AG08396 (cell line): ENCODE data around the gene PDLIM1.

Experiments used
- DNase-seq: peaks from one replicate; pipeline ENCODE4 v3.0.0; 2012; ENCODE audit warnings: low spot score, mixed read lengths

Gene PDLIM1

GRCh38 chr10:95288303-95288702, 2.5 kb downstream of the PDLIM1 start:
- no peak for DNase-seq

- DNase-seq = no peak
These were observed 3.5 kb downstream of the PDLIM1 start for GRCh38 chr10:95287281-95287680.

- DNase-seq = no peak
These were observed 4.1 kb downstream of the PDLIM1 start for GRCh38 chr10:95286707-95287106.

GRCh38 chr10:95285556-95285955, 5.2 kb downstream of the PDLIM1 start:
- DNase-seq = no peak

GRCh38 chr10:95284807-95285206, 6.0 kb downstream of the PDLIM1 start:
- no peak for DNase-seq

- DNase-seq = no peak
These were observed 8.7 kb downstream of the PDLIM1 start for GRCh38 chr10:95282107-95282506.

- DNase-seq = no peak
These were observed 9.6 kb downstream of the PDLIM1 start for GRCh38 chr10:95281206-95281605.

GRCh38 chr10:95280637-95281036, 10.2 kb downstream of the PDLIM1 start:
- no peak for DNase-seq

- peak; percentile 67 for DNase-seq
These were observed 11.6 kb downstream of the PDLIM1 start for GRCh38 chr10:95279042-95279820.

GRCh38 chr10:95278061-95278988, 12.5 kb downstream of the PDLIM1 start:
- no peak for DNase-seq

GRCh38 chr10:95277614-95278013, 13.2 kb downstream of the PDLIM1 start:
- no peak for DNase-seq

- DNase-seq = no peak
These were observed 13.6 kb downstream of the PDLIM1 start for GRCh38 chr10:95277201-95277570.

GRCh38 chr10:95276367-95277200, 14.2 kb downstream of the PDLIM1 start:
- DNase-seq = no peak

- DNase-seq = no peak
These were observed 15.0 kb downstream of the PDLIM1 start for GRCh38 chr10:95275726-95276366.

- peak; percentile 75 for DNase-seq
These were observed 17.1 kb downstream of the PDLIM1 start for GRCh38 chr10:95273393-95274312.

- DNase-seq = no peak
These were observed 22.4 kb downstream of the PDLIM1 start for GRCh38 chr10:95268438-95268837.

GRCh38 chr10:95267251-95267650, 23.6 kb downstream of the PDLIM1 start:
- no peak for DNase-seq

- DNase-seq = peak; percentile 69
These were observed 24.1 kb downstream of the PDLIM1 start for GRCh38 chr10:95266674-95267095.

GRCh38 chr10:95265572-95265971, 25.2 kb downstream of the PDLIM1 start:
- DNase-seq = no peak

GRCh38 chr10:95264227-95265051, 26.4 kb downstream of the PDLIM1 start:
- no peak for DNase-seq
